Endodermal cell (in vitro differentiated cells): Measurements from ENCODE around the gene MTCP1. TPM values are rescaled to one million over a fixed set of nuclear protein-coding genes. Genes with fewer than 3 reads are reported as not detected.
A peak's percentile ranks its signal among the peaks of the same experiment; 100 is the strongest.

ENCODE experiments used
- DNase-seq: peaks from one replicate; pipeline ENCODE4 v3.0.0-alpha.2; 2017
- H3K27ac ChIP-seq: 2 replicates; pipeline ENCODE4 v1.5.1; 2013; ENCODE audit warnings: mild to moderate bottlenecking, low read depth, low read length, moderate library complexity
- H3K27me3 ChIP-seq: 2 replicates; pipeline ENCODE4 v1.6.1; 2013; ENCODE audit warnings: mild to moderate bottlenecking, low read length, moderate library complexity; ENCODE audit not compliant: insufficient read depth, control insufficient read depth, poor library complexity, severe bottlenecking
- H3K36me3 ChIP-seq: 2 replicates; pipeline ENCODE4 v1.7.0; 2013; ENCODE audit warnings: mild to moderate bottlenecking, low read length, moderate library complexity; ENCODE audit not compliant: control insufficient read depth, insufficient read depth
- H3K4me1 ChIP-seq: one replicate; pipeline ENCODE4 v1.7.0; 2013; ENCODE audit warnings: low read length; ENCODE audit not compliant: control insufficient read depth, insufficient read depth
- H3K4me3 ChIP-seq: 2 replicates; pipeline ENCODE4 v1.5.1; 2013; ENCODE audit warnings: mild to moderate bottlenecking, low read length, moderate library complexity
- H3K9ac ChIP-seq: 2 replicates; pipeline ENCODE4 v1.6.1; 2013; ENCODE audit warnings: mild to moderate bottlenecking, low read length, moderate library complexity; ENCODE audit not compliant: poor library complexity, severe bottlenecking; ENCODE audit errors: extremely low read depth
- H3K9me3 ChIP-seq: 2 replicates; pipeline ENCODE4 v1.6.1; 2013; ENCODE audit warnings: mild to moderate bottlenecking, low read length, moderate library complexity; ENCODE audit not compliant: control insufficient read depth
- H3K27ac Mint-ChIP-seq: 2 replicates; pipeline ENCODE4 v1.8.0; 2020; ENCODE audit warnings: mixed read lengths
- H3K27me3 Mint-ChIP-seq: 2 replicates; pipeline ENCODE4 v1.8.0; 2021; ENCODE audit warnings: mild to moderate bottlenecking, mixed read lengths; ENCODE audit not compliant: insufficient read depth
- H3K36me3 Mint-ChIP-seq: 2 replicates; pipeline ENCODE4 v1.8.0; 2020; ENCODE audit warnings: low read depth, mixed read lengths
- H3K4me1 Mint-ChIP-seq: 2 replicates; pipeline ENCODE4 v1.8.0; 2020; ENCODE audit warnings: mixed read lengths
- H3K4me3 Mint-ChIP-seq: 2 replicates; pipeline ENCODE4 v1.8.0; 2020; ENCODE audit warnings: mild to moderate bottlenecking, moderate library complexity, mixed read lengths
- H3K9me3 Mint-ChIP-seq: 2 replicates; pipeline ENCODE4 v1.8.0; 2020; ENCODE audit warnings: mild to moderate bottlenecking, mixed read lengths
- WGBS, 2 experiments: methylation state at CpG; one replicate each; pipeline versions ENCODE4 v1.1.5 to v1.1.7; 2013; ENCODE audit warnings: missing lambda C conversion rate in 2 of 2, mixed read lengths in 1 of 2; ENCODE audit not compliant: insufficient coverage in 1 of 2, insufficient read length in 1 of 2; 5-methylcytosine and 5-hydroxymethylcytosine counted together
- long read RNA-seq, 4 experiments: library from polyadenylated mRNA in 2 of 4; library from RNA in 1 of 4; library from capped mRNA in 1 of 4; stranded (forward) in 3 of 4; unstranded in 1 of 4; transcript quantifications; one replicate each; pipeline ENCODE4 v2.0.0, GENCODE V29; 2020 to 2021; ENCODE audit warnings: inconsistent platforms in 1 of 4
- polyA plus RNA-seq, 2 experiments: library from polyadenylated mRNA; stranded (reverse); fragments of 50-300 nt; gene quantifications; one replicate each; pipeline ENCODE4 v1.2.3, GENCODE V29; 2013
- total RNA-seq, 2 donors: library from RNA; stranded (reverse); fragmentation: NEBNext Ultra II Directional in 1 of 2; extraction: Animal tissue kit (Norgen Biotek cat#: 25700) in 1 of 2; gene quantifications; 2 replicates in 1 of 2; 3 replicates in 1 of 2; pipeline ENCODE4 v1.2.1, GENCODE V29; 2021
- TF ChIP-seq, protein P1 (sequence below): fragments of 200-600 bp; sonication (generic); conservative IDR thresholded peaks from 2 replicates; pipeline ENCODE4 v1.5.0; 2021; ENCODE audit warnings: antibody characterized with exemption, mild to moderate bottlenecking

Gene MTCP1, protein sequence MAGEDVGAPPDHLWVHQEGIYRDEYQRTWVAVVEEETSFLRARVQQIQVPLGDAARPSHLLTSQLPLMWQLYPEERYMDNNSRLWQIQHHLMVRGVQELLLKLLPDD
- total RNA-seq = 10 to 100 TPM; 12.6 to 17.4 TPM
- polyA plus RNA-seq (2013, experiment 1 of 2) = 10.6 TPM
- 14.0 TPM for polyA plus RNA-seq (2013, experiment 2 of 2)
- long read RNA-seq, experiment 1, partial matches to known transcripts = 1 of 2 reads
- long read RNA-seq, experiment 1, other reads (novel, unspliced or antisense) = 1 of 2 reads
- long read RNA-seq, experiment 2, partial matches to known transcripts = 0 of 3 reads
- long read RNA-seq, experiment 2, other reads (novel, unspliced or antisense) = 3 of 3 reads
- long read RNA-seq, experiment 3, partial matches to known transcripts = 0 of 1 reads
- long read RNA-seq, experiment 3, other reads (novel, unspliced or antisense) = 1 of 1 reads
- long read RNA-seq, experiment 4, partial matches to known transcripts = 0 of 3 reads
- long read RNA-seq, experiment 4, other reads (novel, unspliced or antisense) = 3 of 3 reads

DNA sequence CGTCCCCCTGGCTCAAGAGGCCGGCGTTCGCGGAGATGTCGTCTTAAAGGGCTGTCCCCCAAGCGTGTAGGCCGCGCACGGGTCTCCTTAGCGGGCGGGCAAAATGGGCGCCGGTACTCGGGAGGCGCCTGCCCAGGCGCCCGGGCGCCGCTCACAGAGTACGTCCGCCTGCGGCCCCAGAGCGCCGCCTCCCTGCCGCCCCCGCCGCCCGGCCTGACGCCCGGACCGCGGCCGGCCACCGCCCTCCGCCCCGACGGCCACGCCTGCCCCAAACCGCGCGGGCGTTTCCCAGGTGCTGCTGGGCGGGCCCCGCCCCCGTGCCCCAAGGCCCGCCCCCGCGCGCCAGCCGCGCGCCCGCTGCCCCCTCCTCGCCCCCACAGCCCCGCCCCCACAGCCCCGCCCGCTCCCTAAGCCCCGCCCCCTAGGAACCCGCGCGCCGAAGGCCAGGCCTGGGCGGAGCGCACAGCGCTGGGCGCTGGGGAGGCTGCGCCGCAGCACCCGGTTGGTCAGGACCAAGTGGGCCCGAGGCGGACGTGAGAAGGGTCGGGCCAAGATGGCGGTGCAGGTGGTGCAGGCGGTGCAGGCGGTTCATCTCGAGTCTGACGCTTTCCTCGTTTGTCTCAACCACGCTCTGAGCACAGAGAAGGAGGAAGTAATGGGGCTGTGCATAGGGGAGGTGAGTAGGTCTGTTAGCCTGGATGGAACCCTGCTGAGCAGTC lies at the start of gene MTCP1, which contains the start of the genes BRCC3 and CMC4:
Gene MTCP1 (minus strand): TSS at position 162 of the 719 bp plus-strand sequence. CDS start 5,126 bp downstream, outside the sequence.
Gene BRCC3 (plus strand): TSS at position 534 of the 719 bp plus-strand sequence. CDS start 20 bp downstream, at position 554.
Gene CMC4 (minus strand): TSS at position 162 of the 719 bp plus-strand sequence. CDS start 7,113 bp downstream, outside the sequence.
- Histone ChIP-seq H3K27ac (peak within 1 kb of the TSS; percentile 68), H3K36me3 (peaks cover 22% of the 10 kb centered on the region), H3K9ac (peak within 1 kb of the TSS; percentile 66), H3K9me3 (no peaks in the 10 kb centered on the region), H3K4me1 (no peaks in the 10 kb centered on the region), H3K4me3 (peak within 1 kb of the TSS; percentile 90), H3K27me3 (no peaks in the 10 kb centered on the region)
- H3K36me3 Mint-ChIP-seq = peaks cover 21% of the 10 kb centered on the region
- WGBS, 2 experiments = 0% methylated on average over 51 of the region's 81 CpGs; no CpG with 5 or more reads in 1 of the 2 experiments
- H3K9me3 Mint-ChIP-seq = peaks cover 70% of the 10 kb centered on the region
- DNase-seq = peak; percentile 92
- peak within 1 kb of the TSS; percentile 95 for H3K27ac Mint-ChIP-seq
- no peaks in the 10 kb centered on the region for H3K27me3 Mint-ChIP-seq
- H3K4me3 Mint-ChIP-seq = peak within 1 kb of the TSS; percentile 90
- TF ChIP-seq, protein P1, sequence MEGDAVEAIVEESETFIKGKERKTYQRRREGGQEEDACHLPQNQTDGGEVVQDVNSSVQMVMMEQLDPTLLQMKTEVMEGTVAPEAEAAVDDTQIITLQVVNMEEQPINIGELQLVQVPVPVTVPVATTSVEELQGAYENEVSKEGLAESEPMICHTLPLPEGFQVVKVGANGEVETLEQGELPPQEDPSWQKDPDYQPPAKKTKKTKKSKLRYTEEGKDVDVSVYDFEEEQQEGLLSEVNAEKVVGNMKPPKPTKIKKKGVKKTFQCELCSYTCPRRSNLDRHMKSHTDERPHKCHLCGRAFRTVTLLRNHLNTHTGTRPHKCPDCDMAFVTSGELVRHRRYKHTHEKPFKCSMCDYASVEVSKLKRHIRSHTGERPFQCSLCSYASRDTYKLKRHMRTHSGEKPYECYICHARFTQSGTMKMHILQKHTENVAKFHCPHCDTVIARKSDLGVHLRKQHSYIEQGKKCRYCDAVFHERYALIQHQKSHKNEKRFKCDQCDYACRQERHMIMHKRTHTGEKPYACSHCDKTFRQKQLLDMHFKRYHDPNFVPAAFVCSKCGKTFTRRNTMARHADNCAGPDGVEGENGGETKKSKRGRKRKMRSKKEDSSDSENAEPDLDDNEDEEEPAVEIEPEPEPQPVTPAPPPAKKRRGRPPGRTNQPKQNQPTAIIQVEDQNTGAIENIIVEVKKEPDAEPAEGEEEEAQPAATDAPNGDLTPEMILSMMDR = no peak
- H3K4me1 Mint-ChIP-seq = peaks cover 2% of the 10 kb centered on the region

DNA sequence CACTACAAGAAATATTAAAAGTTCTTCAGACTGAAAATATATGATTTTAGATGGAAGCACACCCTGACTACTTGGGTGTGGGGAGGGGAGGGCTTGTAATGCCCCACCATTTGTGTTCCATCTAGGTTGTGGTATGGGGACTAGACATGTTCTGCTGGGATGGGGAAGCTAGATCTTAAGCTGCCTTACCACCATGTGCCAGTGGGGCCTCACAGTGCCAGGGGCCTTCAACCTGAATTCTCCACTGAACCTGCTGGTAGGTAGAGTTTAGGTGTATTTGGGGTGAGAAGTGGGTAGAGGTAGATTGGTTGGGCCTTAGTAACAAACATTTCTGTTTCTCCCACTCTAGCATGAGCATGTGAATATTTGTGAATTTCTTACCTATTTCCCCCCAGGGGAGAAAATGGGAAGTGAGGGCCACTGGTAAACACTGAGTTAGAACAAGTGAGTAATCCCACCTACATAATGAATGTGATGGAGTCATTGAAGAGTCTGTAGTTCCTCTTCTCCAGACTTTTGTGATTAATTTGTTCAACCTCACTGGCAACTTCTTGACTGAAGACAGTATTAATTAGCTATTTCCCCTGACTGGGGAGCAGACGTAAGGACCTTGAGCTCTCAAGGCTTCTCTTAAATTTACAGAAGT lies 44.4 kb upstream of the MTCP1 start:
- H3K27me3 Mint-ChIP-seq = no peaks in the 10 kb centered on the region
- peaks cover 40% of the 10 kb centered on the region for H3K36me3 Mint-ChIP-seq
- no peaks in the 10 kb centered on the region for H3K27me3 ChIP-seq
- H3K9ac ChIP-seq = no peak overlapping the region
- H3K36me3 ChIP-seq = peaks cover 16% of the 10 kb centered on the region
- no peaks in the 10 kb centered on the region for H3K4me1 ChIP-seq
- no peak overlapping the region for H3K4me3 Mint-ChIP-seq
- no peaks in the 10 kb centered on the region for H3K4me1 Mint-ChIP-seq
- no peak overlapping the region for H3K4me3 ChIP-seq
- 80 to 93% methylated on average over 1 of the region's 1 CpG for WGBS, 2 experiments
- peaks cover 65% of the 10 kb centered on the region for H3K9me3 Mint-ChIP-seq
- DNase-seq = no peak
- H3K27ac Mint-ChIP-seq = no peak overlapping the region
- no peak overlapping the region for H3K27ac ChIP-seq
- peaks cover 8% of the 10 kb centered on the region for H3K9me3 ChIP-seq
- TF ChIP-seq, protein P1 = no peak

DNA sequence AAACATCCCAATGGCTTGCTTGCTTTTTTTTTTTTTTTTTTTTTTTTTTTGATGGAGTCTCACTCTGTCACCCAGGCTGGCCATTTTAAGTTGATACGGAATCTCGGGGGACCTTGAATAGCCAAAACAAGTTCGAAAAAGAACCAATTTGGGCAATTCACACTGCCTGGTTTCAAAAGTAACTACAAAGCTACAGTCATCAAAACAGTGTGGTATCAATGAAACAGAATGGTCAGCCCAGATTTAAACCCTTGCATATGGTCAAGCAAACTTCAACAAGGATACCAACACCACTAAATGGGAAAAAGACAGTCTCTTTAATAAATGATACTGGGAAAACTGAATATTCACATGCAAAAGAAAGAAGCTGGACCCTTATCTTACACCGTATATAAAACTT lies 42.2 kb upstream of the MTCP1 start:
- Histone ChIP-seq H3K9ac (no peak overlapping the region), H3K4me1 (no peaks in the 10 kb centered on the region), H3K36me3 (peaks cover 17% of the 10 kb centered on the region), H3K27ac (no peak overlapping the region), H3K9me3 (peaks cover 8% of the 10 kb centered on the region), H3K4me3 (no peak overlapping the region), H3K27me3 (no peaks in the 10 kb centered on the region)
- Mint-ChIP-seq H3K4me3 (no peak overlapping the region), H3K27me3 (no peaks in the 10 kb centered on the region), H3K9me3 (peaks cover 65% of the 10 kb centered on the region), H3K4me1 (no peaks in the 10 kb centered on the region), H3K27ac (no peak overlapping the region), H3K36me3 (peaks cover 34% of the 10 kb centered on the region)
- DNase-seq = no peak
- TF ChIP-seq, protein P1 = no peak
- WGBS, 2 experiments = 96 to 97% methylated on average over 4 of the region's 4 CpGs
